Astrocyte of the spinal cord (primary cell): ENCODE data around the gene CSF3.
A peak's percentile ranks its signal among the peaks of the same experiment; 100 is the strongest.

ENCODE experiments used
- DNase-seq: peaks from one replicate; pipeline ENCODE4 v3.0.0; 2011; ENCODE audit warnings: low read depth, low spot score
- H3K4me3 ChIP-seq: 2 replicates; pipeline ENCODE4 v1.5.1; 2011; ENCODE audit warnings: low read depth, mild to moderate bottlenecking, low read length, moderate library complexity
- in situ Hi-C: cut with HindIII; loops from 2 replicates; pipeline ENCODE4 v1.10.0; 2017; ENCODE audit warnings: low sequenced_read_pairs
- TF ChIP-seq, protein P1 (sequence below): IDR thresholded peaks from 2 replicates; pipeline ENCODE4 v1.5.1; 2012; ENCODE audit warnings: low read depth, mild to moderate bottlenecking, low read length, inconsistent platforms

Gene CSF3

DNA sequence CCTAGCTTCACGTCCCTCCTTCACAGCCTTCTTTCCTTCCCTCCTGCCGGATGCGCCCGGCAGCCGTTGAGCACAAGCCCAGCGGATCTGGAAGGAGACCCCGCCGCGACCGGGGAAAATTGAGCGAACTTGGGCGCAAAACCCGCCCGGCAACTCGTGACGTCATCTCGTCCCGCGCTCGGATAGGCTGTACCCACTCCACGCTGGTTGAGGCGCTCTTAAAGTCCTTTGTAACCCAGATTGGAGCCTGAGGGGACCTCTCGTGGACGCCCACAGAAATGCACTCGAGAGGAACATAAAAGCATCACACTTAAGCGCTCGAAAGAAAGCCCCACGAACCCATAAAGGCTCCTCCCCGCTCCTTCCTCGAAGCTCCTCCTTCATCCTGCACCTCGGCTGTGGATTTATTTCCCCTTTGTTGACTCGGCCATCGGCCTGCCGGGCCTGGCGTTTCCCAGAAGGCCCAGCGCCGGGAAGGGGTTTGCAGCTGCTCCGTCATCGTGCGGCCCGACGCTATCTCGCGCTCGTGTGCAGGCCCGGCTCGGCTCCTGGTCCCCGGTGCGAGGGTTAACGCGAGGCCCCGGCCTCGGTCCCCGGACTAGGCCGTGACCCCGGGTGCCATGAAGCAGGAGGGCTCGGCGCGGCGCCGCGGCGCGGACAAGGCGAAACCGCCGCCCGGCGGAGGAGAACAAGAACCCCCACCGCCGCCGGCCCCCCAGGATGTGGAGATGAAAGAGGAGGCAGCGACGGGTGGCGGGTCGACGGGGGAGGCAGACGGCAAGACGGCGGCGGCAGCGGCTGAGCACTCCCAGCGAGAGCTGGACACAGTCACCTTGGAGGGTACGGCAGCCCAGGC is 34.7 kb upstream of the CSF3 start, which contains the start of gene PSMD3:
Gene PSMD3 (plus strand): TSS at position 457 of the 856 bp plus-strand sequence. CDS start 164 bp downstream, at position 621.
- peak; percentile 100 for DNase-seq
- H3K4me3 ChIP-seq = peak within 1 kb of the TSS; percentile 68
- TF ChIP-seq, protein P1, sequence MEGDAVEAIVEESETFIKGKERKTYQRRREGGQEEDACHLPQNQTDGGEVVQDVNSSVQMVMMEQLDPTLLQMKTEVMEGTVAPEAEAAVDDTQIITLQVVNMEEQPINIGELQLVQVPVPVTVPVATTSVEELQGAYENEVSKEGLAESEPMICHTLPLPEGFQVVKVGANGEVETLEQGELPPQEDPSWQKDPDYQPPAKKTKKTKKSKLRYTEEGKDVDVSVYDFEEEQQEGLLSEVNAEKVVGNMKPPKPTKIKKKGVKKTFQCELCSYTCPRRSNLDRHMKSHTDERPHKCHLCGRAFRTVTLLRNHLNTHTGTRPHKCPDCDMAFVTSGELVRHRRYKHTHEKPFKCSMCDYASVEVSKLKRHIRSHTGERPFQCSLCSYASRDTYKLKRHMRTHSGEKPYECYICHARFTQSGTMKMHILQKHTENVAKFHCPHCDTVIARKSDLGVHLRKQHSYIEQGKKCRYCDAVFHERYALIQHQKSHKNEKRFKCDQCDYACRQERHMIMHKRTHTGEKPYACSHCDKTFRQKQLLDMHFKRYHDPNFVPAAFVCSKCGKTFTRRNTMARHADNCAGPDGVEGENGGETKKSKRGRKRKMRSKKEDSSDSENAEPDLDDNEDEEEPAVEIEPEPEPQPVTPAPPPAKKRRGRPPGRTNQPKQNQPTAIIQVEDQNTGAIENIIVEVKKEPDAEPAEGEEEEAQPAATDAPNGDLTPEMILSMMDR = peak; percentile 75
- in situ Hi-C loops = no loop called here

DNA sequence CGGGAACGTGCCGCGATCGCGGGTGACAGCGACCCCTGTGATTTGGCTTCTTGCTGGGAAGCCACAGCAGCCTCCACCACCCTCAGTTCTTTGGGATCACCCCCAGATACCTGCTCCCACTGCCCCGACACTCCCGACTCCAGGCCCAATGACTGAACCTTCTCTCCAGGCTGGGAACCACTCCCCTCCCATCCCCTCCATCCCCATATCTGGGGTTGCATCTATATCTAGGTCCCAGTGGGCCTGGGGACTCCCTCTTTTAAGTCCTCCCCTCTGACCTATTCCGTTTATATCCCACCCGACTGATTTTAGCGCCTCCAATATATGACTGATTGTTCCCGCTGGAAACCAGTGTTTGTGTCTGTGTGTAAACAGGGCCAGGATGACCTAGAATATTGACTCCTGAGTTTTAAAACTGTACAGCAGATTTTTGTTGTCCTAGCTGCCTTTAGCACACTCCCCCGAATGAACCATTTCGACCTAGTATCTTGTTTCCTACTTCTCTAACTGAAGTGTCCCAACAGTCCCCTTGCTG is 34.0 kb upstream of the CSF3 start:
- TF ChIP-seq, protein P1 = no peak
- peak overlapping the region; percentile 68 for H3K4me3 ChIP-seq
- in situ Hi-C loops = no loop called here
- peak; percentile 2 for DNase-seq

DNA sequence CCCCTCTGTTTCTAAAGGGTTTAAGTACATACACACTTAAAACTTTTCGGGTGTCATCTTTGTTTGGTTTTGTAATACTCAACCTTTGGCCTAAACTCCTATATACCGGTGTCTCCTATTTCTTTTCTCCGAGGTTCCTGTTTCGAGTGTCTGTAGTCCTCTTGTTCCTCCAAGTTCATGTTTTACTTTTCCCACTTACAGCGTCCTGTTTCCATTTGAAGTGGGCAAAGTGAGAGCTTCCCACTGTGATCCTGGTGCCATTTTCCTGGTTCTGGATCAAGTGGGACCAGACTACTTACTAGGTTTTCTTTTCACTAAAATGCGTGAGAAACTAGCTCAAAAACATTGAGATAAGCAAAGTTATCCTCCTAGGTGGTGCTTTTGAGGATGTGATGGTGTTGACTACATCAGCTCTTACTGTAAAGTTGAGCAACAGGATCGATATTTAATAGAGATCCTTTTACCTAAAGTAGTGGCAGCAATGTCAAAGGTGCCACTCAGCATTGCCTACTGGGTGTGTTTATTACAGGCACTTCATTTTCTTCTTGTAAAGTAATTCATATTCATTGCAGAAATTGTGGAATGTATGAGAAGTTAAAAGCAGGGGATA is 33.4 kb upstream of the CSF3 start:
- peak overlapping the region; percentile 68 for H3K4me3 ChIP-seq
- DNase-seq = no peak
- in situ Hi-C loops = no loop called here
- TF ChIP-seq, protein P1 = no peak

DNA sequence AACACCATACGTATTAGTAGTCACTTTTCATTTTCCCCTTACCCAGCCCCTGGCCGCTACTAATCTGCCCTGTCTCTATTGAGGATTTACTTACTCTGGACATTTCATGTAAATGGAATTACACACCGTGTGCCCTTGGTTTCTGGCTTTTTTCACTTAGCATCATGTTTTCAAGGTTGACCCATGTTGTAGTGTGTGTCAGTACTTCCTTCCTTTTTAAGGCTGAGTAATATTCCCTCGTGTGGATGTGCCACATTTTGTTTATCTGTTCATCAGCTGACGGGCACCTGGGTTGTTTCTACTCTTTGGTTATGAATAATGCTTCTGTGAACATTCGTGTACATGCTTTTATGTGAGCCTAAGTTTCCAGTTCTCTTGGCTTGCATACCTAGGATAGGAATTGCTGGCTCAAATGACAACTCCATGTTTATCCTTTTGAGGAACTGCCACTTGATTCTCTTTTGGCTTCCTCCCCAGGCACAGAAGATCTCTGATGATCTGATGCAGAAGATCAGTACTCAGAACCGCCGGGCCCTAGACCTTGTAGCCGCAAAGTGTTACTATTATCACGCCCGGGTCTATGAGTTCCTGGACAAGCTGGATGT is 26.9 kb upstream of the CSF3 start:
- DNase-seq = no peak
- in situ Hi-C loops = no loop called here
- no peak overlapping the region for H3K4me3 ChIP-seq
- TF ChIP-seq, protein P1 = no peak

DNA sequence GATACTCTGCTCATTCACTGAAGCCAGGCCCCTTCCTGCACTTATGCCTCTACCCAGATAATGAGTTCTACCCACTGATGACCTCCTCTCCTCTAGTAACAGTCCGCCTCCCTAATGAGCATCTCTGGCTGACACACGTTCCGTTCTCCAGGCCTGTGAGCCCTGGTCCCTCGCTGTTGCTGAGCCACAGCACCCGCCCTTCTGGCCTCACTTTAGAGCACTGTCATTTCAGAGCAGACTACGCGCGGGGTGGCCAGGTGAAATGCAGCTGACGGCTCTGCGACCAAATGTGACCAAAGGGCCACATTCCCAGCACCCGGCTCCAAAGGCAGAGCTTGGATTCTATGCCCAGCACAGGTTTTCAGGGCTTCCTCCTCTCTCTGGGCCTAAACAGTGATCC is 20.8 kb upstream of the CSF3 start:
- no peak for DNase-seq
- TF ChIP-seq, protein P1 = no peak
- in situ Hi-C loops = no loop called here

DNA sequence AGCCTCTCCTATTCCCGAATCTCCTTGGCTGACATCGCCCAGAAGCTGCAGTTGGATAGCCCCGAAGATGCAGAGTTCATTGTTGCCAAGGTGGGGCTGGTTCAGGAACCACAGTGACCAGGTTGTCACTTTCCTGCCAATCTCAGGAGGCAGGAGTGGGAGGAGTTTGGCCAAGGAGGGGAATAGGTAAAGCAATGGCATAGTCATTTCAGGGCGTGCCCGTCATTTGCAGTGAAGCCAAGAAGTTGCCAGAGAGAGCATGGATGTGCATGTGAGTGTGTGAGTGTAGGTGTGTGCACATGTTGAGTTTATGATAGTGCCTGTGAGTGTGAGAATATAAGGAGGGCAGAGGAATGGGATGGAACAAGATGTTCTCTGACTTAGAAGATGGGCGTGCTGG is 19.8 kb upstream of the CSF3 start:
- TF ChIP-seq, protein P1 = no peak
- in situ Hi-C loops = no loop called here

More for the DNA sequence above, 20.8 kb upstream of the CSF3 start:
- no peak overlapping the region for H3K4me3 ChIP-seq

More for the DNA sequence above, 19.8 kb upstream of the CSF3 start:
- H3K4me3 ChIP-seq = no peak overlapping the region
- no peak for DNase-seq
